Stimulated activated effector memory CD8-positive, alpha-beta T cell treated with anti-CD3 and anti-CD28 coated beads, Interleukin-12 subunit alpha, Interleukin-12 subunit beta, amount 100 ng/mL, for 72 hours (primary cell): Measurements from ENCODE around the gene NXPE3.
"Not testable (repeated sequence)": the region's sequence is repeated elsewhere in the genome, so short reads cannot be mapped to it uniquely, and the experiment has no call there.

Experiments used
- ATAC-seq: fragments of 150-1000 bp; cut with Tn5 transposase; 2 replicates; pipeline ENCODE4 v1.10.0; 2021
- DNase-seq, 2 donors: peaks; one replicate each; pipeline ENCODE4 v3.0.0; 2021 to 2022; ENCODE audit warnings: low spot score in 2 of 2
- H3K27ac Mint-ChIP-seq: one replicate; pipeline ENCODE4 v1.8.0; 2022; ENCODE audit warnings: mild to moderate bottlenecking, mixed read lengths
- H3K36me3 Mint-ChIP-seq: one replicate; pipeline ENCODE4 v1.8.0; 2022; ENCODE audit warnings: mild to moderate bottlenecking, mixed read lengths
- H3K4me1 Mint-ChIP-seq: one replicate; pipeline ENCODE4 v1.8.0; 2022; ENCODE audit warnings: mixed read lengths
- H3K4me3 Mint-ChIP-seq: one replicate; pipeline ENCODE4 v1.8.0; 2022; ENCODE audit warnings: mild to moderate bottlenecking, mixed read lengths
- H3K9me3 Mint-ChIP-seq: one replicate; pipeline ENCODE4 v1.8.0; 2022; ENCODE audit warnings: mixed read lengths

NXPE3 gene

GRCh38 chr3:101851072-101851770, 72.2 kb downstream of the NXPE3 start:
- Mint-ChIP-seq H3K9me3 (no peaks in the 10 kb centered on the region), H3K4me1 (peaks cover 64% of the 10 kb centered on the region), H3K36me3 (peaks cover 74% of the 10 kb centered on the region), H3K27ac (peak overlapping the region; percentile 99), H3K4me3 (peak overlapping the region; percentile 92)
- DNase-seq (no peak), ATAC-seq (peak; percentile 59)

- Mint-ChIP-seq H3K4me3 (peak overlapping the region; percentile 92), H3K4me1 (peaks cover 67% of the 10 kb centered on the region), H3K27ac (peak overlapping the region; percentile 99), H3K9me3 (no peaks in the 10 kb centered on the region), H3K36me3 (peaks cover 82% of the 10 kb centered on the region)
- no peak for DNase-seq
- ATAC-seq, result no peak
Observed at GRCh38 chr3:101851850-101852714, 73.1 kb downstream of the NXPE3 start.

GRCh38 chr3:101852983-101853840, 74.2 kb downstream of the NXPE3 start:
- H3K4me1 Mint-ChIP-seq, result peaks cover 67% of the 10 kb centered on the region
- peak overlapping the region; percentile 92 for H3K4me3 Mint-ChIP-seq
- no peaks in the 10 kb centered on the region for H3K9me3 Mint-ChIP-seq
- DNase-seq (no peak), ATAC-seq (no peak)
- H3K27ac Mint-ChIP-seq, result peak overlapping the region; percentile 99
- peaks cover 93% of the 10 kb centered on the region for H3K36me3 Mint-ChIP-seq

GRCh38 chr3:101853982-101854381, 75.0 kb downstream of the NXPE3 start:
- DNase-seq, result no peak
- no peak for ATAC-seq
- H3K36me3 Mint-ChIP-seq, result peaks cover 94% of the 10 kb centered on the region
- H3K9me3 Mint-ChIP-seq, result no peaks in the 10 kb centered on the region
- peak overlapping the region; percentile 92 for H3K4me3 Mint-ChIP-seq
- H3K4me1 Mint-ChIP-seq, result peaks cover 69% of the 10 kb centered on the region
- H3K27ac Mint-ChIP-seq, result peak overlapping the region; percentile 99

- H3K4me3 Mint-ChIP-seq, result peak overlapping the region; percentile 92
- H3K27ac Mint-ChIP-seq, result peak overlapping the region; percentile 77
- H3K9me3 Mint-ChIP-seq, result no peaks in the 10 kb centered on the region
- H3K36me3 Mint-ChIP-seq, result peaks cover 100% of the 10 kb centered on the region
- peaks cover 73% of the 10 kb centered on the region for H3K4me1 Mint-ChIP-seq
- no peak for DNase-seq
- no peak for ATAC-seq
Observed at GRCh38 chr3:101854608-101855304, 75.7 kb downstream of the NXPE3 start.

- H3K4me1 Mint-ChIP-seq, result peaks cover 74% of the 10 kb centered on the region
- DNase-seq (no peak), ATAC-seq (no peak)
- no peaks in the 10 kb centered on the region for H3K9me3 Mint-ChIP-seq
- peak overlapping the region; percentile 13 for H3K4me3 Mint-ChIP-seq
- H3K27ac Mint-ChIP-seq, result peak overlapping the region; percentile 49
- H3K36me3 Mint-ChIP-seq, result peaks cover 100% of the 10 kb centered on the region
Observed at GRCh38 chr3:101857301-101857741, 78.3 kb downstream of the NXPE3 start.

- Mint-ChIP-seq H3K4me3 (no peak overlapping the region), H3K9me3 (no peaks in the 10 kb centered on the region), H3K36me3 (peaks cover 94% of the 10 kb centered on the region), H3K27ac (peak overlapping the region; percentile 58), H3K4me1 (peaks cover 71% of the 10 kb centered on the region)
- no peak for ATAC-seq
- no peak for DNase-seq
Observed at GRCh38 chr3:101858464-101859030, 79.5 kb downstream of the NXPE3 start.

GRCh38 chr3:101859882-101860448, 81.0 kb downstream of the NXPE3 start:
- no peak for ATAC-seq
- Mint-ChIP-seq H3K36me3 (peaks cover 80% of the 10 kb centered on the region), H3K27ac (no peak overlapping the region), H3K9me3 (no peaks in the 10 kb centered on the region), H3K4me1 (peaks cover 60% of the 10 kb centered on the region), H3K4me3 (no peak overlapping the region)
- no peak for DNase-seq

GRCh38 chr3:101861212-101861788, 82.3 kb downstream of the NXPE3 start:
- DNase-seq, result no peak
- ATAC-seq, result peak; percentile 79
- no peaks in the 10 kb centered on the region for H3K9me3 Mint-ChIP-seq
- peaks cover 50% of the 10 kb centered on the region for H3K4me1 Mint-ChIP-seq
- no peak overlapping the region for H3K4me3 Mint-ChIP-seq
- peak overlapping the region; percentile 29 for H3K27ac Mint-ChIP-seq
- H3K36me3 Mint-ChIP-seq, result peaks cover 67% of the 10 kb centered on the region

GRCh38 chr3:101861789-101862415, 82.9 kb downstream of the NXPE3 start:
- H3K27ac Mint-ChIP-seq, result peak overlapping the region; percentile 29
- H3K4me3 Mint-ChIP-seq, result no peak overlapping the region
- DNase-seq, result no peak
- ATAC-seq, result peak; percentile 3
- H3K4me1 Mint-ChIP-seq, result peaks cover 49% of the 10 kb centered on the region
- H3K36me3 Mint-ChIP-seq, result peaks cover 61% of the 10 kb centered on the region
- no peaks in the 10 kb centered on the region for H3K9me3 Mint-ChIP-seq

- Mint-ChIP-seq H3K4me1 (peaks cover 42% of the 10 kb centered on the region), H3K4me3 (no peak overlapping the region), H3K27ac (no peak overlapping the region), H3K36me3 (peaks cover 54% of the 10 kb centered on the region), H3K9me3 (no peaks in the 10 kb centered on the region)
- no peak for DNase-seq
- ATAC-seq, result peak; percentile 57
Observed at GRCh38 chr3:101862416-101863165, 83.6 kb downstream of the NXPE3 start.

- not testable (repeated sequence) for H3K4me3 Mint-ChIP-seq, ATAC-seq, H3K27ac Mint-ChIP-seq, DNase-seq, H3K9me3 Mint-ChIP-seq
- Mint-ChIP-seq H3K4me1 (peaks cover 28% of the 10 kb centered on the region), H3K36me3 (peaks cover 31% of the 10 kb centered on the region)
Observed at GRCh38 chr3:101864926-101865325, 85.9 kb downstream of the NXPE3 start.
